ENCODE data around the gene RHBDL1.
A peak's percentile ranks its signal among the peaks of the same experiment; 100 is the strongest.

Gene RHBDL1

GRCh38 chr16:680967-681745 lies 5.7 kb downstream of the RHBDL1 start:
- TF ChIP-seq CTCF (conservative IDR thresholded peaks at IDR 0.05; ENCODE audit: low read depth, low read length): peak; percentile 11
- peak overlapping the region; percentile 73 for H3K4me3 ChIP-seq (ENCODE audit: low read length)
- DNase-seq (ENCODE audit: low read depth): no peak

- H3K4me3 ChIP-seq (ENCODE audit: low read length): peak overlapping the region; percentile 73
- TF ChIP-seq CTCF (conservative IDR thresholded peaks at IDR 0.05; ENCODE audit: low read depth, low read length): no peak
These were observed 6.4 kb downstream of the RHBDL1 start for GRCh38 chr16:681746-682427.

GRCh38 chr16:682493-683395 lies 7.3 kb downstream of the RHBDL1 start:
- peak overlapping the region; percentile 53 for H3K4me3 ChIP-seq (ENCODE audit: low read length)
- no peak for DNase-seq (ENCODE audit: low read depth)
- TF ChIP-seq CTCF (conservative IDR thresholded peaks at IDR 0.05; ENCODE audit: low read depth, low read length): no peak

More at GRCh38 chr16:681746-682427, 6.4 kb downstream of the RHBDL1 start:
- DNase-seq (ENCODE audit: low read depth): no peak

GRCh38 chr16:683396-684070 lies 8.1 kb downstream of the RHBDL1 start:
- peak overlapping the region; percentile 53 for H3K4me3 ChIP-seq (ENCODE audit: low read length)
- no peak for DNase-seq (ENCODE audit: low read depth)
- no peak for TF ChIP-seq CTCF (conservative IDR thresholded peaks at IDR 0.05; ENCODE audit: low read depth, low read length)

GRCh38 chr16:684071-684794 lies 8.8 kb downstream of the RHBDL1 start, which contains the start of gene JMJD8:
TSS of gene JMJD8 (minus strand) at chr16:684334. CDS start at chr16:684319, 15 bp downstream.
- peak within 1 kb of the TSS; percentile 53 for H3K4me3 ChIP-seq (ENCODE audit: low read length)
- DNase-seq (ENCODE audit: low read depth): peak; percentile 69
- no peak for TF ChIP-seq CTCF (conservative IDR thresholded peaks at IDR 0.05; ENCODE audit: low read depth, low read length)
